IPS DF 6.9 (cell line): ENCODE data around the gene HBEGF.
A peak's percentile ranks its signal among the peaks of the same experiment; 100 is the strongest.

Experiments used
- DNase-seq: peaks from one replicate; pipeline ENCODE4 v3.0.0-alpha.2; 2013; ENCODE audit warnings: low read depth, low spot score
- H3K27ac ChIP-seq: one replicate; pipeline ENCODE4 v1.5.1; 2013; ENCODE audit warnings: low read length, control low read depth
- H3K27me3 ChIP-seq: 2 replicates; pipeline ENCODE4 v1.6.1; 2013; ENCODE audit warnings: mild to moderate bottlenecking, low read length; ENCODE audit not compliant: control insufficient read depth, insufficient read depth
- H3K36me3 ChIP-seq: 2 replicates; pipeline ENCODE4 v1.6.1; 2013; ENCODE audit warnings: low read length; ENCODE audit not compliant: control insufficient read depth, insufficient read depth
- H3K4me1 ChIP-seq: 2 replicates; pipeline ENCODE4 v1.6.1; 2013; ENCODE audit warnings: low read length; ENCODE audit not compliant: control insufficient read depth, insufficient read depth
- H3K4me3 ChIP-seq: 2 replicates; pipeline ENCODE4 v1.5.1; 2013; ENCODE audit warnings: mild to moderate bottlenecking, low read length
- H3K9me3 ChIP-seq: 2 replicates; pipeline ENCODE4 v1.6.1; 2013; ENCODE audit warnings: low read length, inconsistent platforms; ENCODE audit not compliant: control insufficient read depth, insufficient read depth
- WGBS: extraction: QIAGEN DNeasy Blood & Tissue Kit; methylation state at CpG from one replicate; pipeline ENCODE4 v1.1.7; 2013; ENCODE audit warnings: mixed read lengths, missing lambda C conversion rate; ENCODE audit not compliant: insufficient read length, insufficient coverage; 5-methylcytosine and 5-hydroxymethylcytosine counted together

The HBEGF gene

GRCh38 chr5:140361901-140362300 is 15.5 kb upstream of the HBEGF start:
- no peaks in the 10 kb centered on the region for H3K27me3 ChIP-seq
- H3K9me3 ChIP-seq: no peaks in the 10 kb centered on the region
- H3K27ac ChIP-seq: no peak overlapping the region
- DNase-seq: no peak
- H3K4me1 ChIP-seq: peaks cover 6% of the 10 kb centered on the region
- no peak overlapping the region for H3K4me3 ChIP-seq
- no peaks in the 10 kb centered on the region for H3K36me3 ChIP-seq
- WGBS: no CpG with 5 or more reads among the region's 2 CpGs

- Histone ChIP-seq H3K4me3 (no peak overlapping the region), H3K9me3 (no peaks in the 10 kb centered on the region), H3K36me3 (no peaks in the 10 kb centered on the region), H3K27ac (no peak overlapping the region), H3K4me1 (peaks cover 6% of the 10 kb centered on the region), H3K27me3 (no peaks in the 10 kb centered on the region)
- WGBS: no CpG with 5 or more reads among the region's 7 CpGs
- no peak for DNase-seq
These were observed 14.5 kb upstream of the HBEGF start for GRCh38 chr5:140360681-140361479.

DNA sequence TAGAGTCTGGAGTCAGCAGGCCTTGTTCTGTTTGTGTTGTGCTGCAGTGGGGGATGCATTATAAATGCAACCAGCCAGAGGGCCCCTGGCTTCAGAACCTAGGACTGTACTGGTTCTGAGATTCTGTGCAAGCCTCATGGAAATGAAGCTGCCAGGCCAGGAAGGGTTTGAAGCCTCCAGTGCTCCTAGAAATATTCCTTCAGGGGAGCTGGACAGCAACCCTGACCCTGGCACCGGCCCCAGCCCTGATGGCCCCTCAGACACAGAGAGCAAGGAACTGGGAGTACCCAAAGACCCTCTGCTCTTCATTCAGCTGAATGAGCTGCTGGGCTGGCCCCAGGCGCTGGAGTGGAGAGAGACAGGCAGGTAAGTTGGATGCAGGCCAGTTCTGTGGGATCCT is 13.7 kb upstream of the HBEGF start, which contains the start of gene SLC4A9:
SLC4A9 (plus strand) TSS at position 94 of the 400 bp plus-strand sequence; CDS start at position 137, 43 bp downstream.
- DNase-seq: no peak
- H3K9me3 ChIP-seq: no peaks in the 10 kb centered on the region
- H3K27ac ChIP-seq: no peak within 1 kb of the TSS
- H3K27me3 ChIP-seq: no peaks in the 10 kb centered on the region
- H3K4me3 ChIP-seq: no peak within 1 kb of the TSS
- no peaks in the 10 kb centered on the region for H3K36me3 ChIP-seq
- no CpG with 5 or more reads among the region's 2 CpGs for WGBS
- peaks cover 6% of the 10 kb centered on the region for H3K4me1 ChIP-seq

DNA sequence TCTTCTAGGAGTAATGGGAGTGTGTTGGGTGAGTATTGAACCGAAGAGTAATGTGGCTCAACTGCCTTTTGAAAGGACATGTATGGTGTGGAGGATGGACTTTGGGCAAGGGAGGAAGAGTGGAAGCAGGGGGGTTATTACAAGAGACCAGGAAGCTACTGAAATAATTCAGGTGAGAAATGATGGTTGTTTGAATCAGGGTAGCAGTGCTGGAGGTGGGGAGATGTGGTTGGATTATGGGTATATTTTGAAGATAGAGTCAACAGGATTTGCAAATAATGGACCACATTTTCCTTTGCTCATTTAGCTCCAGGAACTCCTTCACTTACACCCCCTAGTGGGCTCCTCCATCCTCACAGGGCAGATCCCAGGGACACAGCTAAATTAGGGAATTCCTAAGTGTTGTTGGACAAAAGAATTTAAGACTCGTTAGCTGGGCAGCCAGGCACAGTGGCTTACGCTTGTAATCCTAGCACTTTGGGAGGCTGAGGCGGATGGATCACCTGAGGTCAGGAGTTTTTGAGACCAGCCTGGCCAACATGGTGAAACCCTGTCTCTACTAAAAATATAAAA is 12.4 kb upstream of the HBEGF start:
- H3K36me3 ChIP-seq: no peaks in the 10 kb centered on the region
- H3K4me1 ChIP-seq: peaks cover 6% of the 10 kb centered on the region
- H3K27ac ChIP-seq: no peak overlapping the region
- no peak overlapping the region for H3K4me3 ChIP-seq
- peak; percentile 35 for DNase-seq
- no peaks in the 10 kb centered on the region for H3K27me3 ChIP-seq
- H3K9me3 ChIP-seq: no peaks in the 10 kb centered on the region
- no CpG with 5 or more reads among the region's 4 CpGs for WGBS

DNA sequence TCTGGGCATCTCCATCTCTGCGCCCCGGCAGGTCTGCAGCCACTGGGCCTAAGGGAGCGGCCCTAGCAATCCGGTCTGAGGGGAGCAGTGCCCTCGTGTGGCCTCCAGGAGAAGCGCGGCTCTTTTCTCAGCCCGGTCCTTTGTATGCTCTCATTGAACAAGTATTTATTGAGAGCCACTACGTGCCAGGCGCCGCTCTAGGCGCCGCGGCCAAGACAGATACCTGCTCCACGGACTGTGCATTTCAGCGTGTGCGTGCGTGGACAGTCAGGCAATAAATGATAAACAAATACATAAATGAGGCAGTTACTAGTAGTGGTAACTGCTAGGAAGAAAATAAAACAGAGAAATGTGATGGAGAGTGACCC is 11.3 kb upstream of the HBEGF start:
- no peak overlapping the region for H3K27ac ChIP-seq
- 0 out of 2 replicates have a peak, but pooled peaks cover 4% of the 10 kb centered on the region for H3K4me1 ChIP-seq
- H3K9me3 ChIP-seq: no peaks in the 10 kb centered on the region
- WGBS: no CpG with 5 or more reads among the region's 18 CpGs
- DNase-seq: peak; percentile 77
- no peak overlapping the region for H3K4me3 ChIP-seq
- no peaks in the 10 kb centered on the region for H3K36me3 ChIP-seq
- no peaks in the 10 kb centered on the region for H3K27me3 ChIP-seq

DNA sequence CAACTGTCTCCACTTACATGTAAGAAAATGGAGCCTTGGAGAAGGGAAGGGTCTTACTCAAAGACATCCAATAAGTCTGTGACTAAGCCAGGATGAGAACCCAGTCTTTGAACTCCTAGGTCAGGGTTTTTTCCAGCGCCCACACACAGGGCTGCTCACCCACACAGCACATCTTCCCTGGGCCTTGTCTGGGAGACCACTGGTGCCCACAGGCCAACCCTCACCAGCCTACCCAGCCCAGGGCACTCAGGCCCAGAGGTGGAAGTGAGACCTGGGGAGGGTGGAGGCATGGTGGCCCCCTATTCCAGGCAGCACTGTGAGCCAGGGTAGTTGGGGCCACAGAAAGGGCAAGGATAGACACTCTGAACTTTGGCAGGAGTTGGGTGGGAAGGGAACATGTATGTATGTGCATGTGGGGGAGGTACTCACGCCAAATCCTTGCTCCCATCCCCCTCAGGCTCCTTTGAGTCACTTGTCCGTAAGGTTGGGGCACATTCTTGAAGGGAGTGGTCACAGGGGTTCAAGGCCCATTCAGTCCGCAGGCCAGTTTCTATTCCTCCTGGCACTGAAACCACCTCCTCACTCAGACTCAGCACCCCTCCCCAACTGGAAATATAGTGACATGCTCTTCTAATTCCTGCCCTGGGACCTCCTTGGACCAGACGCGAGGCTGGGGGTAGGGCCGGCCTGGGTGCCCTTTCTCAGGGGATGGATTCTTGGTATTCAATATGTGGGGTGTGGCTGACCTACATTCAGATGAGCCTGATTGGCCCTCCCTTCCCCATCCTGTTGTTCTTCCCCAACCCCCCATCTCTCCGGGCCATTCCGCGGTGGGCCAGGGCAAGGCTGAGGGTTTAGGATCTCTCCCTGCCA is 10.7 kb upstream of the HBEGF start:
- no peak overlapping the region for H3K4me3 ChIP-seq
- no peaks in the 10 kb centered on the region for H3K36me3 ChIP-seq
- no peak for DNase-seq
- H3K27ac ChIP-seq: no peak overlapping the region
- WGBS: no CpG with 5 or more reads among the region's 10 CpGs
- 0 out of 2 replicates have a peak, but pooled peaks cover 4% of the 10 kb centered on the region for H3K4me1 ChIP-seq
- H3K9me3 ChIP-seq: no peaks in the 10 kb centered on the region
- H3K27me3 ChIP-seq: no peaks in the 10 kb centered on the region

DNA sequence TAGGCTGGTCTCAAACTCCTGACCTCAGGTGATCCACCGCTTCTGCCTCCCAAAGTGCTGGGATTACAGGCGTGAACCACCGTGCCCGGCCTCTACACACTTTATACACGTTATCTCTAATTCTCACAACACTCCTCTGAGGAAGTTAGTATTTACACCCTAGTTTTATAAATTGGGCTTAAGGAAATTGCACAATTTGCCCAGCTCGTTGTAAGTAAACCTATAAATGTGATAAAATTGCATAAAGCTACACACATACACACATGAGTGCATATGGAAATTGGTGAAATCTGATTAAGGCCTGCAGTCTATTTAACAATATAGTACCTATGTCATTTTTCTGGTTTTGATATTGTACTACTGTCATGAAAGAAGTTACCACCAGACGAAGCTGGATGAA is 9.1 kb upstream of the HBEGF start:
- H3K27me3 ChIP-seq: no peaks in the 10 kb centered on the region
- no peaks in the 10 kb centered on the region for H3K9me3 ChIP-seq
- no peak overlapping the region for H3K27ac ChIP-seq
- no CpG with 5 or more reads among the region's 7 CpGs for WGBS
- H3K36me3 ChIP-seq: no peaks in the 10 kb centered on the region
- no peak for DNase-seq
- no peak overlapping the region for H3K4me3 ChIP-seq
- H3K4me1 ChIP-seq: 0 out of 2 replicates have a peak, but pooled peaks cover 4% of the 10 kb centered on the region

DNA sequence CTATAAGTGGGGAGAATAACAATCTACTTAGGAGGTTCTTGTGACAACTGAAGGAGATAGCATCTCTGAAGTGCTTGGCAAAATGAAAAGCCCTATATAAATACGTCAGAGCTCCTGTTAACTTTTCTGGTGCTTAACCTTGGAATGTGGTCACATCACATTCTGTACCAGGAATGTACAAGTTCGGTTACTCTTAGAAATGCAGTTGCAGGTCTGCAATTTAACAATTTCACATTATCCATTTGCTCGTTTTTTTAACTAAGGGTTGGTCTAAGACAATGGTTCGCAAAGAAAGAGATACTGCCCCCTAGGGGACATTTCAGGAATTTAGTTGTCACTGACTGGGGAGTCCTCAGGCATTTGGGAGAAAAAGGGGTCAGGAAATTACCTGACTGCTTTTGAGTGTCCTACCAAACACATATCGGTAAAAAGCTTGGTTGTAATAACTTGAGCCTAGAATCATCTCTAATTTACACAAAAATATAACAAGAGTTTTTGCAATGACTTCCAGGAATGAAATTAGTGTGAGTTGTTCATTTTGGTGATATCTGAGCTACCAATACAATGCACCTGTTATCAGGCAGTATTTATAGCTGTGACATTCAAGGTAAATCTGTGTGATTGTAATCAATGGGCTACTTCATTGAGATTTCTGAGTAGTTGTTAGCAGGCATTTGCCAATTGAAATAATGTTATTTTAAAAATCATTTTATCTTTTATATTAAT is 5.4 kb upstream of the HBEGF start:
- no peak overlapping the region for H3K27ac ChIP-seq
- H3K4me3 ChIP-seq: no peak overlapping the region
- no peaks in the 10 kb centered on the region for H3K27me3 ChIP-seq
- no CpG with 5 or more reads among the region's 5 CpGs for WGBS
- no peaks in the 10 kb centered on the region for H3K9me3 ChIP-seq
- no peaks in the 10 kb centered on the region for H3K36me3 ChIP-seq
- peak; percentile 55 for DNase-seq
- no peaks in the 10 kb centered on the region for H3K4me1 ChIP-seq

GRCh38 chr5:140349244-140349643 is 2.8 kb upstream of the HBEGF start:
- Histone ChIP-seq H3K4me3 (no peak overlapping the region), H3K27me3 (no peaks in the 10 kb centered on the region; the same call in 1 of the 2 replicates), H3K4me1 (no peaks in the 10 kb centered on the region), H3K27ac (no peak overlapping the region), H3K9me3 (no peaks in the 10 kb centered on the region), H3K36me3 (no peaks in the 10 kb centered on the region)
- no peak for DNase-seq
- WGBS: no CpG with 5 or more reads among the region's 2 CpGs

DNA sequence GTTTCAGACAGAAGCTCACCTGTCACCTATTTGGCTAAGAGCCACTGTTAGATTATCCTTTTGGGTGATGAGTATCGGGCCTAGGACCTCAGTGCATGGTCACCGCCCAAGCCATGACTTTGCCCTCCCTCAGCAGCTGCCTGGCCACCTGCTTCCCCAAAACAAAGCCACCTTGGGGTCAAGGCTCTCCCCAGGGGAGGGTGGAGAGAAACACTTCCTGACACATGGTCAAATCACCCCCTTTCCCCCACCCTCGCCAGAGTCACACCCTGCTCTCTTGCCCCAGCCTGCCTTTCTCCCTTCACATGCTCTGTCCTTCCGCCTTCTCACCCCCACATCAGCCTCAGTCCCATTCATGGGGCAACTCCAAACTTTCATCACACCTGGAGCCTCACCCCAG is 1.7 kb upstream of the HBEGF start:
- no peaks in the 10 kb centered on the region for H3K4me1 ChIP-seq
- no peak overlapping the region for H3K27ac ChIP-seq
- no peak for DNase-seq
- H3K4me3 ChIP-seq: no peak overlapping the region
- WGBS: no CpG with 5 or more reads among the region's 4 CpGs
- no peaks in the 10 kb centered on the region; the same call in 1 of the 2 replicates for H3K27me3 ChIP-seq
- no peaks in the 10 kb centered on the region for H3K36me3 ChIP-seq
- H3K9me3 ChIP-seq: no peaks in the 10 kb centered on the region
